HG02885 (cell line): Measurements from ENCODE around the gene RNF213.
"Not testable (repeated sequence)": the region's sequence is repeated elsewhere in the genome, so short reads cannot be mapped to it uniquely, and the experiment has no call there.

Experiments used
- ATAC-seq: cut with Tn5 transposase; IDR thresholded peaks from one replicate; pipeline ENCODE4 v1.9.1; 2021; ENCODE audit warnings: mild to moderate bottlenecking; ENCODE audit not compliant: unreplicated experiment, poor library complexity

Gene RNF213

DNA sequence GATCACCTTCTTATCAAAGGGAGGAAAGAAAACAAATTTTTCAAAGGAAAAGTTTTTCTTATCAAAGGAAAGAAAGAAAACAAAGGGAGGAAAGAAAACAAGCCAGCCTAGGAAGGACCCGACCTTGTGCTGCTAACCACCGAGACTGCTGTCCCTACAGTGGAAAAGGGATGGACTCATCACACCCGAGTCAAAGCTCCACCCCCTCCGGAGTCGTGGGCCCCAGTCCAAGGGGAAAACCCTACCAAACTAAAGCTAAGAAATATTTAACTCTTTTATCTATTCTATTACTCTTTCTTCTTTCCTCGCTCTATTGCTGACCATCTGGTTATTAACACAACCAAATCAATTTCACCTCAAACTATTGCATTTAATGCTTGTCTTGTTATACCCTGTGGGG lies 148.2 kb downstream of the RNF213 start:
- ATAC-seq = no peak

DNA sequence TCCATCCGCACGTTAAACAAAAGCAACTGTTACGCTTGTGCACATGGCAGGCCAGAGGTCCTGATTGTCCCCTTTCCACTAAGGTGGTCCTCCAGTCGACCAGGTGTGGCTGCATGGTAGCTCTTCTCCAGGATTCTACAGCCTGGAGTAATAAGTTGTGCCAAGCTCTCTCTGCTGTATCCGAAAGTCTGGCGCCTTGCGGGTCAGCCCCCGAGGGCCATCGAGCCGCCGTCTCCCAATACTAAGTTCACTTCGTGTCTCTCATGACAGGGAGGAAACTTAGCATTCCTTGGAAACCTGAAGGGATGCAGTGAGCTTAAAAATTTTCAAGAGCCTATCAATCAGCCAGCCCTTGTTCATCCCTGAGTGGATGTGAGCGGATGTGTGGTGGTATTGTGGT lies 149.0 kb downstream of the RNF213 start:
- no peak for ATAC-seq

DNA sequence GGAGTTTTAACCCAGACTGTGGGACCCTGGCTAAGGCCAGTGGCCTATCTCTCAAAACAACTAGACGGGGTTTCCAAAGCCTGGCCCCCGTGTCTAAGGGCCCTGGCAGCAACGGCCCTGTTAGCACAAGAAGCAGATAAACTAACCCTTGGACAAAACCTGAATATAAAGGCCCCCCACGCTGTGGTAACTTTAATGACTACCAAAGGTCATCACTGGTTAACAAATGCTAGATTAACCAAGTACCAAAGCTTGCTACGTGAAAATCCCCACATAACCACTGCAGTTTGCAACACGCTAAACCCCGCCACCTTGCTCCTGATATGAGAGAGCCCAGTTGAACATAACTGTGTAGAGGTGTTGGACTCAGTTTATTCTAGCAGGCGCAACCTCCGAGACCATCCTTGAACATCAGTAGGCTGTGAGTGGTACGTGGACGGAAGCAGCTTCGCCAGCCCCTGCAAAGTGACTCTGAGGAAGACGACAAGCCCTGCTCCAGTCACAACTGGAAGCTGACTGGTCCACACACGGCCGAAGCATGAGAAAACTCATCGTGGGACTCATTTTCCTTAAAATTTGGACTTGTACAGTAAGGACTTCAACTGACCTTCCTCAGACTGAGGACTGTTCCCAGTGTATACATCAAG lies 149.9 kb downstream of the RNF213 start:
- ATAC-seq = not testable (repeated sequence)

DNA sequence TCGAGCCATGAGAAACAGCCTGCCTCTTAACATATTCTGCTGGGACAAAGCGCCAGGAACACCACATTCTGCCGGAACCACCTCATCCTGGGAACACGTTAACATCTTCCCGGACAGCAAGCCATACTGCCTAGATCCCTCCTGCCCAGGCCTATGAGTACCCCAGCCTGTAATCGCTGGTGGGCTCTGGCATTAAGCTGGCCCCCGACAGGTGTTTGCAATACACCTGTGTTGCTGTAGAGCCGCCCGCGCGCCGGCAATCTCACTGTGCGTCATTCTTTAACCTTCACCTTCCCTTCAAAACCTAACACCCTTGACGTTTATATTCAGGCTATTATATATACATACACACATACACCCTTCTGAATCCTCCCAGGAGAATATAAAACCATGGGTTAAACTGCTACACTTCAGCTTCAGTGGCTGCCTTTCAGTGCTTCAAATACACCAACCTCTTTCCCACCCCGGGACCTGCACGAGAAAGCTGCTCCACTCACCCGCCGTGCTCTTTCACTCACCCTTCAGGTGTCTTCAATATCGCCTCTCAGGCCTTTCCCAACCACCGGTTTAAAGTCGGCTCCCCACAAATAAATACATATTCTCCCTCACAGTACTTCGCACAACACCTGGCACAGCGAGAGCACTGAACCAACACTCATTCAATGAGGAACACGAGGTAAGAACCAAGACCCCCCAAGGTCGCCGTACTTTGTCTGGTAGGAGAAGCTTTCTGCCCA lies 153.3 kb downstream of the RNF213 start:
- no peak for ATAC-seq

DNA sequence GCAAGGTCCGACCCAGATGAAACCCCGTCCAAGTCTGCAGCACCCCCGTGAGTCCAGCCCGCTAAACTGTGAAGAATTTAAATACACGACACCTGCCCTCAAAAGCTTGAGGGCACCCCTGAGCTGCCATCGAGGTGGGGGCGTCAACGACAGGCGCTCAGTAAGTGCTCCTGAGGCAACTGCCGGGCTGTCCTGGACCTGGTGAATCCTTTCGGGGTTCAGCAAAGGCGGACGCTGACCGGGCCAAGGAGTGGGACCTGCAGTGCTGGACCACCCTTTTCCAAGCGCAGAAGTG lies 153.8 kb downstream of the RNF213 start:
- peak; percentile 5 for ATAC-seq

DNA sequence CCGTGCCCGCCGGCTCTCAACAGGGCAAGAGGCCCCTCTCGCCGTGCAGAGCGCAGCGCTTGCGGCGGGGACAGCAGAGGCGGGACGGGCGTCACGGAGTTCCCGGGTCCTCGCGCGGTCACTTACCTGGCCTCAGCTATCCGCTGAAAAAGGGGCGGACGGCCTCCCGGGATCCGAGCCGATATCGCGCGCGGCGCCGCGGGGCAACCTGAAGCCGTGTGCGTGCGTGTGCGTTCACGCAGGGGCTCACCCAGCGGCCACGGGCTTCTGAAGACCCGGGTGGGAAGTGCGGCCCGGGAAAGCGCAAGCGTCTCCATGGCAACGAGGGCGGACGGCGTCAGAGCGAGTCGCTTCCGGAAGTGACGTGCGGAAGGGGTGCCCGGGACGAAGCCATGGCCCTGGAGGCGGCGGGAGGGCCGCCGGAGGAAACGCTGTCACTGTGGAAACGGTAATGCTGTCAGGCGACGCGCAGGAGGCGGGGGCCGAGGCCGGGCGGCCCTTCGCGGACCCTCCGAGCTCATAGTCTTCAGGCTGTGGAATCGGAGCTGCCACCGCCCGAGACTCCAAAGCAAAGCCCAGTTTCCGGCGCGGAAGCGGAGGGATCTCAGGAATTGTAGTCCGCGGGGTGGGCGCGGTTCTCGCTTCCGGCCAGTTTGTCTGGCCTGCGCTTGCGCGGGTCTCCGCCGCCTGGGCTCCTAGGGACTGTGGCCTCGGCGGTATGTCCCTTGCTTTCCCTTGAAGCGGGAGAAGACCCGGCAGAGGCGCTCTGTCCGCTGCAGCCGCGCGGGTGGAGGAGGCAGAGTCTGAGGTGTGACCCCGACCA lies 154.4 kb downstream of the RNF213 start, which contains the start of gene ENDOV:
Gene ENDOV, plus strand, starts transcription at position 365 of the 823 bp plus-strand sequence. Its CDS starts 28 bp downstream, at position 393.
- ATAC-seq = peak; percentile 94

DNA sequence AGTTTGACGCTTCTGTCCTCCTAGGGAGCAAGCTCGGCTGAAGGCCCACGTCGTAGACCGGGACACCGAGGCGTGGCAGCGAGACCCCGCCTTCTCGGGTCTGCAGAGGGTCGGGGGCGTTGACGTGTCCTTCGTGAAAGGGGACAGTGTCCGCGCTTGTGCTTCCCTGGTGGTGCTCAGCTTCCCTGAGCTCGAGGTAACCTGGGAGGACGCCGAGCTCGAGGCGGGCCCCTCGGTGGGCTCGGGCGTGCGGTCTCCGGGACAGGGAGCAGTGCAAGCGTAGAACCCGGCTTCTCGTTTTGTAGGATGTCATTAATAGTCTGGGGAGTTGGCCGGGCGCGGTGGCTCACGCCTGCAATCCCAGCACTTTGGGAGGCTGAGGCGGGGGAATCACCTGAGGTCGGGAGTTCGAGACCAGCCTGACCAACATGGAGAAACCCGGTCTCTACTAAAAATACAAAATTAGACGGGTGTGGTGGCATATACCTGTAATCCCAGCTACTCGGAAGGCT lies 155.0 kb downstream of the RNF213 start:
- no peak for ATAC-seq

DNA sequence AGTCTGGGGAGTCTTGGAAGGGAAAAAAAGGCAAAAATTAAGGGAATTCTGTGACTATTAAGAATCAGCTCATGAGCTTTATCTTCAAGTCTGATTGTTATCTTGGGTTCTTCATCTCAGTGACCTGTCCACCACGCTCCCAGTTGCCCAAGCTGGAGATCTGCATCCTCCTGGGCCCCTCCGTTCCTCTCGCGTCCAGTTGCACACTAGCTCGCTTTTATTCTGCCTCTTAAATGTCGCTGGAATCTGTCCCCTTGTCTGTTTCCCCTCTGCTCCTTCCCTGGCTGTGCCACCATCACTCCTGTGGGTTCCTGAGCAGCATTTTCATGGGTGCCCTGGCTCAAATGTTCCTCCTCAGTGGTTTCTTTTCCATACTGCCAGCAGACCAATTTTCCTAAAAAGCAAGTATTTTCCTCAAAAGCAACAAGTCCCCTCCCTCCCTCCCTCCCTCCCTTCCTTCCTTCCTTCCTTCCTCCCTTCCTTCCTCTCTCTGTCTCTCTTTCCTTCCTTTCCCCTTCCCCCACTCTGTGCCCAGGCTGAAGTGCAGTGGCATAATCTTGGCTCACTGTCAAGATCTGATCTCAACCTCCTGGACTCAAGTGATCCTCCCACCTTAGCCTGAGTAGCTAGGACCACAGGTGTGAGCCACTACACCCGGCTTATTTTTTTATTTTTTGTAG lies 155.7 kb downstream of the RNF213 start:
- ATAC-seq = no peak

DNA sequence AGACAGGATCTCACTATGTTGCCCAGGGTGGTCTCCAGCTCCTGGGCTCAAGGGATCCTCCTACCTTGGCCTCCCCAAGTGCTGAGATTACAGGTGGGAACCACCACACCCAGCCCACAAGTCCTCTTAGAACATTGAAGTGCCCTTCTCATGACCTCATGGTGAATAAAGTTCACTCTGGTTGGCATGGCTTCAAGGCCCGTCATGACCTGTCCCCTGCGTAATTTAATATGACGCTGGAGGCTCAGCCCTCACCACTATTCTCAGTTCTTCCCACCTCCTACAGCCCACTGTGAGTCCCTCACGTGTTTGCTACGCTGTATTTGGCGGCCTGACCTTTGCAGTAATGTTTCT lies 156.3 kb downstream of the RNF213 start:
- no peak for ATAC-seq

DNA sequence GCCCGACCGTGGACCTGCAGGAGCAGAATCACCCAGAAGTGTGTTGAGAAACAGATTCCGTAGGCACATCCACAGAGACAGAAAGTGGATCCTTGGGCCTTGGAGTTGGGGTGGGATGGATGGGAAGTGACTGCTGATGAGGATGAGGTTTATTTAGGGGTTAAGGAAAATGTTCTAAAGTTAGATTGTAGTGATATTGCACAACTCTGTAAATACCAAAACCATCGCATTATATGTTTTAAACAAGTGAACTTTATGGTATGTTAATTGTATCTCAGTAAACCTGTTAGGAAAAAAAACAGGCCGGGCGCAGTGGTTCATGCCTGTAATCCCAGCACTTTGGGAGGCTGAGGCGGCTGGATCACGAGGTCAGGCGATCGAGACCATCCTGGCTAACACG lies 157.9 kb downstream of the RNF213 start:
- no peak for ATAC-seq

DNA sequence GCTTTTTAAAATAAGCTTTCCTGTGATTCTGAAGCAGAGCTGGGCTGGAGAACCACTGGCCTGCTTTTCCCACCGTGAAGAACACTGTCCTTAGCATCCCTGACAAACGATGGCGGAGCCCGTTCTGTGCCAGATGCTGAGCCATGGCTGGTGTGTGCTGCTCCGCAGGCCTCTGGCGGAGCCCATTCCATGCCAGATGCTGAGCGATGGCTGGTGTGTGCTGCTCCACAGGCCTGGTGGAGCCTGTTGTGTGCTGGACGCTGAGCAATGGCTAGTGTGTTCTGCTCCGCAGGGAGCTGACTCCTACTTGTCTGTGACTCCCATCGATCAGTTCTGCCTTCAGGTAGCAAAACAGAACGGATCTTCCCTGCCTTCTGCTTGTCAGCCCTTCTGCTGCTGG lies 158.6 kb downstream of the RNF213 start:
- no peak for ATAC-seq

DNA sequence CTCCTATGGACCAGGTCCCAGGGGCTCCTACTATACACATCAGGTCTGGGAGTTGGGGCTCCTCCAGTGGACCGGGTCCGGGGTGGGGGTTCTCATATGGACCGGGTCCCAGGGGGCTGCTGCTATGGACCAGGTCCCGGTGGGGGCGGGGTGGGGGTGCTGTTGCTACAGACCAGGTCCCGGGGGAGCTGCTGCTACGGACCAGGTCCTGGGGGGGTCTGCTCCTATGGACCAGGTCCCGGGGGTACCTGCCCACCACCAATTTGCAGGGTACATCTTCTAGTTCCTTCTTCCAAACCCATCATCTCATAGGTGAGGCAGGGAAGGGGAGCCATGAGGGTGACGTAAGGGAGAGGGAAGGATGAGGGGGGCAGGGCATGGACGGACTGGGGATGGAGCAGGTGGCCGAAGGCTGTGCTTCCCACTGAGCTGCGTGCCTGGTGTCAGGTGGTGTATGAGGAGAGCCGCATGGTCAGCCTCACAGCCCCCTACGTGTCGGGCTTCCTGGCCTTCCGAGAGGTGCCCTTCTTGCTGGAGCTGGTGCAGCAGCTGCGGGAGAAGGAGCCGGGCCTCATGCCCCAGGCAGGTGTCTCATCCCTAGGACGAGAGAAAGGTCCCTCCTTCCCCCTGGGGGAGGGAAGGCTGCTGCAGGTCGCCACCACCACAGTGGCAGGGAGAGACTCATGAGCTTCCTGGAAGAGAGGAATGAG lies 160.9 kb downstream of the RNF213 start:
- ATAC-seq = no peak

DNA sequence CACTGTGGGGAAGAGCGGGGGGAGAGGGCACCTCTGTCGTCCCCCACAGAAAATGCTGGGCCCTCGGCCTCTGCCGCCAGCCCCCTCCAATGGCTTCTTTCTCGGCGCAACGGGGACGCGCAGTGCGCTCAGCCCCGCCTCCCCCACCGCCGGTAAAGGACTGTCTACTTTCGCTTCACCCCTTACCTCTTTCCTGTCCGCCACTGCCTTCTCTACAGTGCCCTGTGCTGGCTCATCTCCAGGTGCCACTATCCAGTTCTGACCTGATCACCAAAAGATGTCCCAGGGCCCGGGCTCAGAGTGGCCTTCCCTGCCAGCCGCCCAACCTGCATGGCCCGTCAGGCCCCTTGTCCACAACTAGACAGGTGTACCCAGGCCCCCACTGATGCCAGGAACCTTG lies 161.6 kb downstream of the RNF213 start:
- no peak for ATAC-seq

DNA sequence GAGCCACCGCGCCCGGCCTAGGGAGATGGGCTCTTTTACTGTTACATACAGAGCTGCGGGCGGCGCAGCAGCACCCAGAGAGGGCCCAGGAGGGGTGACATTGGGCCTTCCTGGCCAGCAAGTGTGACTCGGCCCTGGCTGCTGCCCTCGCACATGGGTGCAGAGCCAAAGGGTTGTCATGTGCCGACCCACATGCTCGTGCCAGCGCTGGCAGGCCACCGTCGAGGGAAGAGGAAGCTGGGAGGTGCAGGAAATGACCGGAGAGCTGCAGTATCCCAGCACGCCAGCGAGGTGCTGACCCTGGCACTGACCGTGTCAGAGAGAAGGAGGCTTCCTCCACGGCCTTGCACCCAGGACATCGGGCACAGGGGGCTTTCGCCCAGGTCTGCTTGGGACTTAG lies 162.3 kb downstream of the RNF213 start:
- no peak for ATAC-seq

DNA sequence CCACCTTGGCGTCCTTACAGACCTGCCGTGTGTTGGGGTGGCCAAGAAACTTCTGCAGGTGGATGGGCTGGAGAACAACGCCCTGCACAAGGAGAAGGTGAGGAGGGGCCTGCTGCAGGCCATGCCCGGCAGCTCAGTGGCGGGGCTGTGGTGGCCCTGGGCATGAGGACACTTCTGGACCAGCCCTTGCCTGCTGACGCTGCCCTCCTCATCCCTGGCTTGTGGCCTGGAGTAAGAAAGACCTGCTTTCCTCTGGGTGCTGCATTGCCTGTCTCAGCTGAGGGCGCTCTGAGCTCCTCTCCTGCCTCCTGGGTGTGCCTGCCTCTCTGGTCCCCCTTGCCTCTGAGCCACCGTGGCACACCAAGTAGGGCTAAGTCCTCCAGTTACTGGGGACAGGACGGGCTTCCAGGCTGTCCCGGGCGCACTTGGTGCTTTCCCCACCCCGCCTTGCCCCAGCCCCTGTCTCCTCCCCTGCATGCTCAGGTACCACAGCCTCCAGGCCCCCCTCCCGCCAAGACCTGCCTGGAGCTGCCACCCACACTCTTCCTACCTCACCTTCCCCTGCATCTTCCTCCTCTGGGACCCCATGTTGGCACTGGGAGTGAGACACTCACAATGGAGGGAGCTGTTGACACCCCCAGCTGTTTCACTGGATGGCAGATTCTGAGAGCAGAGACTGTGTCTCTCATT lies 163.0 kb downstream of the RNF213 start:
- ATAC-seq = no peak

DNA sequence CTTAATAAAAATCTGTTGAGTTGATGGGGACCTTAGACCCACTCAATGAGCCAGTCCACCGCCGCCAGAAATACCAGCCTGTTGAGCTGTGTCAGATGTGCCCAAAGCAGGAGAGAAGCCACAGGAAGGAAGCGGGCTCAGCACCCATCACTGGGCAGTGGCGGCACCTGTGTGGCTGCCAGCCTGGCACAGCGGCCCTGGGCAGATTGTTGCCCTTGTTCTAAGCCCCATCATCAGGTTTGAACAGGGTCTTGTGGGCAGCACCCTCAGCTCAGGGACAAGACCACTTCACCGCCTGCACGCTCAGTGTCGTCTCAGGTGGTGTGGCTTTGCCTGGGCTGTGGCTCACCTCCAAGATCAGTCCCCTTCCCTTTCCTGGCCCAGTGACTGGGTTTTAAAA lies 163.6 kb downstream of the RNF213 start:
- ATAC-seq = no peak

DNA sequence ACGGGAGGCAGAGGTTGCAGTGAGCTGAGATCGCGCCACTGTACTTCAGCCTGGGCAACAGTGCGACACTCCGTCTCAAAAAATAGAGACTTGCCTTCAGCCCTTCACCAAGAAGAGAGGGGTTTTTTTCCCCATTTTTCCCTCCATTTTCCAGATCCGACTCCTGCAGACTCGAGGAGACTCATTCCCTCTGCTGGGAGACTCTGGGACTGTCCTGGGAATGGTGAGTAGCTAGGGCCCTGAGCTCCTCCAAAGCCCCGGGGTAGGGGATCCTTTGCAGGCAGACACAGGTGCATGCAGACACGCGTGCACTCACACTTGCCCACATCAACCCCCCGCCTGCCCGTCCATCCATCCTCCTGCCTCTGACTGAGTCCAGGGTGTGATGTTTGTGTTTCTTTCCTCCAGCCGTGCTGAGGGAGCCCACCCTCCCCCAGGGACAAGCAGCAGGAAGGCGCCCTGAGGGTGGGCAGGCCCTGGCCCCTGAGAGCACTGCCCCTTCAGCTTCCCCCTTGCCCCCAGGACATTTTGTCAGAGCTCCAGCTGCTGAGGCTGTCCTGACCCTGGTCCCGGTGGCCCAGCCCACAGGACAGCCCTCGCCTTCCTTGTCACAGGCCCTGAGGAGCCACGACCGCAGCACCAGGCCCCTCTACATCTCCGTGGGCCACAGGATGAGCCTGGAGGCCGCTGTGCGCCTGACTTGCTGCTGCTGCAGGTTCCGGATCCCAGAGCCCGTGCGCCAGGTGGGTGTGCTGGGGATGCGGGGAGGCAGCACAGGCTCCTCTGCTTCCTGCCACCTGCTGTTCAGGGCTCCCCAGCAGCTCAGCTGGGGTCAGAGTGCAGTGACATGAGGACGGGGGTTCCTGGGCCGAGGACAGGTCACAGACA lies 164.5 kb downstream of the RNF213 start:
- no peak for ATAC-seq

DNA sequence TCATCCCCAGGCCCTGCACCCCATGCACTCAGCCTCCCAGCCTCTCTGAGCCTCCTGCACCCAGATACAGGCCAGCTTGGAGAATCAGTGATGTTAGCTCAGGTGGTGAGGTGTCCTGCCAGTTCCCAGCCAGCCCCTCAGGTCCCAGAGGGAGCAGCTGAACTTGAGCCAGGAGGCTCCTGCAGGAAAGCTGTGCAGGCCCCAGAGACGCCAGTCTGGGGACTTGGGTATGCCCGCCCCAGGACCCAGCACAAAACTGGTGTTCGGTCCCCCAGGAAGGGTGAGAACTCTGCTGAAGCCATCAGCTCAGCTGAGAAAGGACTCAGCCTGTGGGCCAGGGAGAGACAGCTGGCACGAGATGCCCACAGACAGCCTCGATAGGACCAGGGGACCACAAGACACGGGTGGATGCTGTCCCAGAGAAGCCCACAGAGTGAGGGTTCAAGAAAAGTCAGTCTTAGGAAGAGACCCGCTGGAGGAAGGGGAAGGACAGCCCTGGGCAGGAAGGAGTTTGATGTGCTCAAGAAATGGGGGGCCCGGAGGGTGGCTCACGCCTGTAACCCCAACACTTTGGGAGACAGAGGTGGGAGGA lies 165.3 kb downstream of the RNF213 start:
- ATAC-seq = no peak
